Endothelial cell (in vitro differentiated cells): ENCODE data around the gene ARMH3. TPM values are rescaled to one million over a fixed set of nuclear protein-coding genes. Genes with fewer than 3 reads are reported as not detected.
A peak's percentile ranks its signal among the peaks of the same experiment; 100 is the strongest.
"Not testable (repeated sequence)": the region's sequence is repeated elsewhere in the genome, so short reads cannot be mapped to it uniquely, and the experiment has no call there.

ENCODE experiments used
- DNase-seq: peaks from one replicate; pipeline ENCODE4 v3.0.0; 2021; ENCODE audit warnings: low spot score
- H3K27ac Mint-ChIP-seq: one replicate; pipeline ENCODE4 v1.8.0; 2021; ENCODE audit warnings: mixed read lengths, inconsistent platforms; ENCODE audit not compliant: unreplicated experiment
- H3K27me3 Mint-ChIP-seq: one replicate; pipeline ENCODE4 v1.8.0; 2021; ENCODE audit warnings: mild to moderate bottlenecking, moderate library complexity, mixed read lengths, inconsistent platforms; ENCODE audit not compliant: unreplicated experiment
- H3K36me3 Mint-ChIP-seq: one replicate; pipeline ENCODE4 v1.8.0; 2021; ENCODE audit warnings: mild to moderate bottlenecking, low read depth, mixed read lengths, inconsistent platforms; ENCODE audit not compliant: unreplicated experiment
- H3K4me1 Mint-ChIP-seq: one replicate; pipeline ENCODE4 v1.8.0; 2021; ENCODE audit warnings: mild to moderate bottlenecking, mixed read lengths, inconsistent platforms; ENCODE audit not compliant: unreplicated experiment
- H3K4me3 Mint-ChIP-seq: one replicate; pipeline ENCODE4 v1.8.0; 2021; ENCODE audit warnings: mild to moderate bottlenecking, mixed read lengths, inconsistent platforms; ENCODE audit not compliant: unreplicated experiment
- H3K9me3 Mint-ChIP-seq: one replicate; pipeline ENCODE4 v1.8.0; 2021; ENCODE audit warnings: mixed read lengths, inconsistent platforms; ENCODE audit not compliant: unreplicated experiment
- total RNA-seq: library from RNA; stranded (reverse); fragmentation: NEBNext Ultra II Directional; extraction: Animal tissue kit (Norgen Biotek cat#: 25700); gene quantifications from one replicate; pipeline ENCODE4 v1.2.1, GENCODE V29; 2021; ENCODE audit not compliant: unreplicated experiment
- TF ChIP-seq, protein P1 (sequence below): fragments of 200-600 bp; sonication (generic); IDR thresholded peaks from one replicate; pipeline ENCODE4 v1.5.0; 2021; ENCODE audit warnings: antibody characterized with exemption; ENCODE audit not compliant: unreplicated experiment

The ARMH3 gene
- total RNA-seq, 1 donor from 2014 or later = 20.5 TPM

DNA sequence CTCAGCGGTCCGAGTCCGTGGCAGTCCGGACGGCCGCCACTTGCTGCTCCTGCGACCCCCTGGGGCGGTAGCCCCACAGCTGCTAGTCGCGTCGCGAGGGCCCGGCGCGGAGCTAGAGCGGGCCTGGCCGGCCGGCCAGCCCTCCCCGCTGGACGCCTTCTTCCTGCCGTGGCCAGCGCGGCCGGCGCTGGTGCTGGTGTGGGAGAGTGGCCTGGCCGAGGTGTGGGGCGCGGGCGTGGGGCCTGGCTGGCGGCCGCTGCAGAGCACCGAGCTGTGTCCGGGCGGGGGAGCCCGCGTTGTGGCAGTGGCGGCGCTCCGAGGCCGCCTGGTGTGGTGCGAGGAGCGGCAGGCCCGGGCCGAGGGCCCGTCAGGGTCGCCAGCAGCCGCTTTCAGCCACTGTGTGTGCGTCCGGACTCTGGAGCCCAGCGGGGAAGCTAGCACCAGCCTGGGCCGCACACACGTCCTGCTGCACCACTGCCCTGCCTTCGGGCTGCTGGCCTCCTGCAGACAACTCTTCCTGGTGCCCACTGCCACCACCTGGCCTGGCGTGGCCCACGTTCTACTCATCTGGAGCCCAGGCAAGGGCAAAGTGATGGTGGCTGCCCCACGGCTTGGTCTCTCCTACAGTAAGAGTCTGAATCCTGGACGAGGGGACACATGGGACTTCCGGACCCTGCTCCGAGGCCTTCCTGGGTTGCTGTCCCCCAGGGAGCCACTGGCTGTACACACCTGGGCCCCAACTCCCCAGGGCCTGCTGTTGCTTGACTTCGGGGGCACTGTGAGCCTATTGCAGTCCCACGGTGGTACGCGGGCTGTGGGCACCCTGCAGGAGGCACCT lies 9.8 kb upstream of the ARMH3 start:
- Mint-ChIP-seq H3K27ac (peak overlapping the region; percentile 42), H3K4me1 (peaks cover 14% of the 10 kb centered on the region), H3K4me3 (peak overlapping the region; percentile 92), H3K27me3 (peaks cover 7% of the 10 kb centered on the region), H3K36me3 (no peaks in the 10 kb centered on the region), H3K9me3 (no peaks in the 10 kb centered on the region)
- peak; percentile 58 for DNase-seq
- TF ChIP-seq, protein P1, sequence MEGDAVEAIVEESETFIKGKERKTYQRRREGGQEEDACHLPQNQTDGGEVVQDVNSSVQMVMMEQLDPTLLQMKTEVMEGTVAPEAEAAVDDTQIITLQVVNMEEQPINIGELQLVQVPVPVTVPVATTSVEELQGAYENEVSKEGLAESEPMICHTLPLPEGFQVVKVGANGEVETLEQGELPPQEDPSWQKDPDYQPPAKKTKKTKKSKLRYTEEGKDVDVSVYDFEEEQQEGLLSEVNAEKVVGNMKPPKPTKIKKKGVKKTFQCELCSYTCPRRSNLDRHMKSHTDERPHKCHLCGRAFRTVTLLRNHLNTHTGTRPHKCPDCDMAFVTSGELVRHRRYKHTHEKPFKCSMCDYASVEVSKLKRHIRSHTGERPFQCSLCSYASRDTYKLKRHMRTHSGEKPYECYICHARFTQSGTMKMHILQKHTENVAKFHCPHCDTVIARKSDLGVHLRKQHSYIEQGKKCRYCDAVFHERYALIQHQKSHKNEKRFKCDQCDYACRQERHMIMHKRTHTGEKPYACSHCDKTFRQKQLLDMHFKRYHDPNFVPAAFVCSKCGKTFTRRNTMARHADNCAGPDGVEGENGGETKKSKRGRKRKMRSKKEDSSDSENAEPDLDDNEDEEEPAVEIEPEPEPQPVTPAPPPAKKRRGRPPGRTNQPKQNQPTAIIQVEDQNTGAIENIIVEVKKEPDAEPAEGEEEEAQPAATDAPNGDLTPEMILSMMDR = no peak

DNA sequence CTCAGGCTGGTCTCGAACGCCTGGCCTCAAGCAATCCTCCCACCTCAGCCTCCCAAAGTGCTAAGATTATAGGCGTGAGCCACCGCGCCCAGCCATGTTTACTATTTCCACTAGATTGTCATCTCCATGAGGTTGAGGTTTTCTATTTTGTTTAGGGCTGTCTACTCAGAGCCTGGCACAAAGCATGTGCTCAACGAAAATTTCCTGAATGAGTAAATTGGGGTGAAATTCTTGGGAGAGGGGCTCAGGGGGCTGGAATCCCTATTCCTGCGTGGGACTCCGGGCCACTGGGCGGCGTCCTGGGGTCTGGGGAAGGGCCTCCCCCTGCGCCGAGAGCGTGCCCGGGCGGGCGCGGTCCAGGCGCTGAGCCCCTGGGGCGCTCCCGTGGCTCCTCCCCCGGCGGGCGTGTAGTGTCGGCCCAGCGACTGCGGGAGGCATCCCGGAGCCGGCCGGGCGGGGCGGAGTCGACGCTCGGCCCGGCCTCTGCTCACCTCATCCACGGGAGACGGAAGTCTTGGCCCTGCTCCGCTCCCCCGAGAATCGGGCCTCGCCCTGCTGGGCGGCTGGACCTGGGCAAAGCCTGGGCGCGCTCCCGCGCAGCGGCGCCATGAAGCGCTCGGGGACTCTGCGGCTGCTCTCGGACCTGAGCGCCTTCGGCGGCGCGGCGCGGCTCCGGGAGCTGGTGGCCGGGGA lies 9.0 kb upstream of the ARMH3 start, which contains the start of gene HPS6:
TSS of gene HPS6 (plus strand) at position 482 of the 693 bp plus-strand sequence. CDS start at position 608, 126 bp downstream.
- no peaks in the 10 kb centered on the region for H3K36me3 Mint-ChIP-seq
- peaks cover 14% of the 10 kb centered on the region for H3K4me1 Mint-ChIP-seq

DNA sequence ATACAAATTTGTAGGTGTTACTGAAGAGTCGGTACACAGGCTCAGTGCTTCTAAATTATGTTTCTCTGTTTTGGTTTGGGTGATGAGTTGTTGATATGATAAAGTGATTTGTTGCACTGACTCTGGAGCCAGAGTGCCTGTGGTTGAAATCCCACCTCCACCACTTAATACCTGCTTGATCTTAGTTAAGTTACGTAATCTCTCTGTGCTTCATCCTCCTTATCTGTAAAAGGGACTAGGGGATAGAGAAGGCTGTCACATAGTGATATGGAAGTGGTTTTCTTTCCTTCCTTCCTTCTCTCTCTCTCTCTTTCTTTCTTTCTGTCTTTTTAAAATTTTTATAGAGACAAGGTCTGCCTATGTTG lies 8.5 kb upstream of the ARMH3 start:
- no peaks in the 10 kb centered on the region for H3K9me3 Mint-ChIP-seq
- peaks cover 14% of the 10 kb centered on the region for H3K4me1 Mint-ChIP-seq
- no peak overlapping the region for H3K27ac Mint-ChIP-seq
- peak overlapping the region; percentile 80 for H3K4me3 Mint-ChIP-seq
- no peaks in the 10 kb centered on the region for H3K36me3 Mint-ChIP-seq
- TF ChIP-seq, protein P1 = no peak
- no peak for DNase-seq
- H3K27me3 Mint-ChIP-seq = peaks cover 9% of the 10 kb centered on the region

More for the DNA sequence above, 9.0 kb upstream of the ARMH3 start, which contains the start of gene HPS6:
- H3K27ac Mint-ChIP-seq = peak within 1 kb of the TSS; percentile 63
- peak; percentile 84 for DNase-seq
- TF ChIP-seq, protein P1 = no peak
- no peaks in the 10 kb centered on the region for H3K9me3 Mint-ChIP-seq
- H3K4me3 Mint-ChIP-seq = peak within 1 kb of the TSS; percentile 92
- H3K27me3 Mint-ChIP-seq = peaks cover 9% of the 10 kb centered on the region

DNA sequence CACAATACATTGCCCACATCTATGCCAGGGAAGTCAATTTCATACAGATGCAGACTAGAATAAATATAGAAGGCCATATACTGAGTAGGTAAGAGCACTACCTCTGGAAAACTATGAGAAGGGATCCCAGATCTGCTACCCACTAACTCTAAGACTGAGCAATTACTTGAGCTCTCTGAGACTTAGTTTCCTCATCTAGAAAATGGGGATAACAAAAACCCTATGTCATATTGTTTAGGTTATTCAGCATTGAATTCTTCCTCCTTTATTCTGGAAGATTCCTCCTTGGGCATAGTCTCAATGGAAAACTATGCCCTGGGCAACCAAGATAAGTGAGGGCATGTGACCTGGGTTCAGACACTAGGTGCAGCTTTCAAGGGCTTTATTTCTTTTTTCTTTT lies 4.0 kb upstream of the ARMH3 start:
- TF ChIP-seq, protein P1 = no peak
- no peak for DNase-seq
- Mint-ChIP-seq H3K4me1 (peaks cover 13% of the 10 kb centered on the region), H3K9me3 (no peaks in the 10 kb centered on the region), H3K27ac (no peak overlapping the region), H3K4me3 (no peak overlapping the region), H3K36me3 (peaks cover 5% of the 10 kb centered on the region), H3K27me3 (peaks cover 14% of the 10 kb centered on the region)

DNA sequence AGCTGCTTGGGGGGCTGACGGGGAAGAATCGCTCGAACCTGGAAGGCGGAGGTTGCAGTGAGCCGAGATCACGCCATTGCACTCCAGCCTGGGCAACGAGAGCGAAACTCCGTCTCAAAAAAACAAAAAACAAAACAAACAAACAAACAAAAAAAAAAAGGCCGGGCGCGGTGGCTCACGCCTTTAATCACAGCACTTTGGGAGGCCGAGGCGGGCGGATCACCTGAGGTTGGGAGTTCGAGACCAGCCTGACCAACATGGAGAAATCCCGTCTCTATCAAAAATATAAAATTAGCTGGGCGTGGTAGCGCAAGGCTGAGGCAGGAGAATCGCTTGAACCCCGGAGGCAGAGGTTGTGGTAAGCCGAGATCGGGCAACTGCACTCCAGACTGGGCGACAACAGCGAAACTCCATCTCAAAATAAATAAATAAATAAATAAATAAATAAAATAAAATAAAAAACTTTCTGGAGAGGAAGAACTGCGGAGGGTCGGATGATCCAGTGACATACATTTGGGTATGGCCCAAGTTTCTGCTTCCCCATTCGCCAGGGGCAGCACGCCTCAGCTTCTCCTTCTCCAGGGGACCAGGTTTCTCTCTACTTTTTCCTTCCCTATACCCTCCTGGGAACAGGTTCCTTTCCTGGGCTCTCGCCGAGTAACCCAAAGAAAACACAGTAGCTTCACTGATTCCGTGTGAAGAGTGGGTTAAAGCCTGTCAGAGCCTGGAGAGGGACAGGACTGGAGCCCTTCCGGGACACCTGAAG lies 909 bp downstream of the ARMH3 start:
- peak overlapping the region; percentile 89 for H3K27ac Mint-ChIP-seq
- H3K9me3 Mint-ChIP-seq, H3K27me3 Mint-ChIP-seq, DNase-seq, H3K36me3 Mint-ChIP-seq: not testable (repeated sequence)
- peak overlapping the region; percentile 96 for H3K4me3 Mint-ChIP-seq
- peaks cover 23% of the 10 kb centered on the region for H3K4me1 Mint-ChIP-seq
